ENCODE data around the gene FLNB. TPM values are rescaled to one million over a fixed set of nuclear protein-coding genes. Genes with fewer than 3 reads are reported as not detected.

Gene FLNB
- total RNA-seq, 2 donors from 2014 or later = 96.9 to 139 TPM

DNA sequence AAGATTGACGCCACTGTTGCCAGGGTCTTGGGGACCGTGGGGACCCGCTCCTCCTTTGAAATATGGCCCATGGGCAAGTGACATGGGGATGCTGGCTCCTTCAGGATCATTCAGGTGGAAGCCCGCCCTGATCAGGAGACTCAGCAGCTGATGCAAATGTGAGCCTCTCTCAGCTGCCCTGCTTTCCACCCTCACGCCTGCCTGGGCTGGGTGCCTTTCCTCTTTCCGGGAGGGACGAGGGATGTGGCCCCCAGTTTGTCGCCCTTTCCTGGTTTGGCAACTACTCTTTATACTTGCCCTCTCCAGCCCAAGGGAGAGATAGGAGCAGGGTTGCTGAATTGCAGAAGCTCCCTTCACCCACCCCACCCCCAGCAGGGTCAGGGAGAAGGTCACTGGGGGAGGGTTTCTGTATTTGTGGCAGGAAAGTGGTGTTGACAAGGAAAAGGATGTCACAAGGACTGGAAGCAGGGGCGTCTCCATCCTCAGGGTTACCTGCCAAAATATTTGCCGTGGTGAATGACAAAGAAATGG, 180.8 kb downstream of the FLNB start:
- H3K4me3 ChIP-seq = no peak overlapping the region
- DNase-seq (ENCODE audit: low spot score) (no peak), ATAC-seq (ENCODE audit: insufficient number of reproducible peaks, low FRiP score, low read depth) (no peak)
- no peak for TF ChIP-seq CTCF (IDR thresholded peaks at IDR 0.05)
- H3K4me1 ChIP-seq (ENCODE audit: control insufficient read depth in 1 of 2, low read depth in 2 of 2) = no peaks in the 10 kb centered on the region
- no peak overlapping the region for H3K27ac ChIP-seq
- no peaks in the 10 kb centered on the region for H3K27me3 ChIP-seq (replicated peaks; ENCODE audit: insufficient read depth)
- H3K9me3 ChIP-seq = no peaks in the 10 kb centered on the region
- no peaks in the 10 kb centered on the region for H3K36me3 ChIP-seq

GRCh38 chr3:58189691-58190090, 181.5 kb downstream of the FLNB start:
- DNase-seq (ENCODE audit: low spot score) (no peak), ATAC-seq (ENCODE audit: insufficient number of reproducible peaks, low FRiP score, low read depth) (no peak)
- no peaks in the 10 kb centered on the region for H3K9me3 ChIP-seq
- no peaks in the 10 kb centered on the region for H3K27me3 ChIP-seq (replicated peaks; ENCODE audit: insufficient read depth)
- no peaks in the 10 kb centered on the region for H3K36me3 ChIP-seq
- H3K4me3 ChIP-seq = no peak overlapping the region
- no peak overlapping the region for H3K27ac ChIP-seq
- no peak for TF ChIP-seq CTCF (IDR thresholded peaks at IDR 0.05)
- H3K4me1 ChIP-seq (ENCODE audit: control insufficient read depth in 1 of 2, low read depth in 2 of 2) = no peaks in the 10 kb centered on the region

GRCh38 chr3:58190291-58190690, 182.1 kb downstream of the FLNB start:
- Histone ChIP-seq H3K9me3 (no peaks in the 10 kb centered on the region), H3K4me1 (ENCODE audit: control insufficient read depth in 1 of 2, low read depth in 2 of 2) (no peaks in the 10 kb centered on the region), H3K27ac (no peak overlapping the region), H3K27me3 (replicated peaks; ENCODE audit: insufficient read depth) (no peaks in the 10 kb centered on the region), H3K4me3 (no peak overlapping the region), H3K36me3 (no peaks in the 10 kb centered on the region)
- no peak for DNase-seq (ENCODE audit: low spot score)
- TF ChIP-seq CTCF (IDR thresholded peaks at IDR 0.05) = no peak
- ATAC-seq (ENCODE audit: insufficient number of reproducible peaks, low FRiP score, low read depth) = no peak

- ATAC-seq (ENCODE audit: insufficient number of reproducible peaks, low FRiP score, low read depth) = no peak
These were observed 182.7 kb downstream of the FLNB start for GRCh38 chr3:58190882-58191281.

GRCh38 chr3:58191361-58191991, 183.3 kb downstream of the FLNB start:
- Histone ChIP-seq H3K27me3 (replicated peaks; ENCODE audit: insufficient read depth) (no peaks in the 10 kb centered on the region), H3K27ac (no peak overlapping the region), H3K36me3 (no peaks in the 10 kb centered on the region), H3K4me1 (ENCODE audit: control insufficient read depth in 1 of 2, low read depth in 2 of 2) (no peaks in the 10 kb centered on the region), H3K9me3 (no peaks in the 10 kb centered on the region), H3K4me3 (no peak overlapping the region)
- TF ChIP-seq CTCF (IDR thresholded peaks at IDR 0.05) = no peak
- no peak for ATAC-seq (ENCODE audit: insufficient number of reproducible peaks, low FRiP score, low read depth)
- no peak for DNase-seq (ENCODE audit: low spot score)

More at GRCh38 chr3:58190882-58191281, 182.7 kb downstream of the FLNB start:
- H3K4me1 ChIP-seq (ENCODE audit: control insufficient read depth in 1 of 2, low read depth in 2 of 2) = no peaks in the 10 kb centered on the region
- no peaks in the 10 kb centered on the region for H3K27me3 ChIP-seq (replicated peaks; ENCODE audit: insufficient read depth)
- no peak overlapping the region for H3K4me3 ChIP-seq
- no peak overlapping the region for H3K27ac ChIP-seq
- no peaks in the 10 kb centered on the region for H3K36me3 ChIP-seq
- H3K9me3 ChIP-seq = no peaks in the 10 kb centered on the region
- DNase-seq (ENCODE audit: low spot score) = no peak
- TF ChIP-seq CTCF (IDR thresholded peaks at IDR 0.05) = no peak

Measured in thoracic aorta (tissue), 2 donors.